ENCODE data around the gene CCNK.

CCNK gene

DNA sequence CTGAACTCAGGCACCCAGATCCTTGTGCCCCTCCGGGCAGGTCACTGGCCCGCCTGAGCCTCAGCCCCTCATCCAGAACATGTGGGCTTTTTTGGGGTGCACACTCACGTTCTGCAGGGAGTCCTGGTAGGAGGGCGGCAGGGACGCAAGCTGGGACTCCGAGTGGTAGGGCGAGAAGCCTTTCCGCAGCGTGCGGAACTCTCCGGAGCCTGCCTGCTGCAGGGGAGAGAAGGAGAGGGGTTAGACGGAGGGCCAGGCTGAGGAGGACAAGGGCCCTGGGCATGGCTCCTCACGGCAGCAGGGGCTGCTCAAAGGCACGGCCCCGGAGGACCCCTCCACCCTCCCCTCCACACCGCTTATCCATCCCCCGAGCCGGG, 40.8 kb downstream of the CCNK start:
- TF ChIP-seq EZH2 (IDR thresholded peaks at IDR 0.05) (no peak), FOXP2 (optimal IDR thresholded peaks at IDR 0.05; ENCODE audit: control extremely low read depth, extremely low read length, insufficient read depth) (no peak), POLR2AphosphoS5 (IDR thresholded peaks at IDR 0.05; ENCODE audit: borderline replicate concordance, low read depth, low read length) (no peak)
- Histone ChIP-seq H3K27ac (no peak overlapping the region), H3K36me3 (ENCODE audit: insufficient read depth, low read length) (no peaks in the 10 kb centered on the region), H3K9me3 (ENCODE audit: low read depth, low read length) (no peaks in the 10 kb centered on the region), H3K9ac (ENCODE audit: insufficient read length) (no peak overlapping the region), H3K4me3 (no peak overlapping the region)
- DNase-seq (ENCODE audit: low read depth, low spot score): no peak

- no peak for TF ChIP-seq FOXP2 (optimal IDR thresholded peaks at IDR 0.05; ENCODE audit: control extremely low read depth, extremely low read length, insufficient read depth)
- TF ChIP-seq POLR2AphosphoS5 (IDR thresholded peaks at IDR 0.05; ENCODE audit: borderline replicate concordance, low read depth, low read length): no peak
- TF ChIP-seq EZH2 (IDR thresholded peaks at IDR 0.05): no peak
- H3K36me3 ChIP-seq (ENCODE audit: insufficient read depth, low read length): no peaks in the 10 kb centered on the region
- H3K27ac ChIP-seq: no peak overlapping the region
- H3K9ac ChIP-seq (ENCODE audit: insufficient read length): no peak overlapping the region
- no peak overlapping the region for H3K4me3 ChIP-seq
- no peak for DNase-seq (ENCODE audit: low read depth, low spot score)
- H3K9me3 ChIP-seq (ENCODE audit: low read depth, low read length): no peaks in the 10 kb centered on the region
Observed at GRCh38 chr14:99522457-99522891, 41.3 kb downstream of the CCNK start.

GRCh38 chr14:99522934-99523703, 41.9 kb downstream of the CCNK start:
- no peak overlapping the region for H3K9ac ChIP-seq (ENCODE audit: insufficient read length)
- H3K36me3 ChIP-seq (ENCODE audit: insufficient read depth, low read length): no peaks in the 10 kb centered on the region
- no peaks in the 10 kb centered on the region for H3K9me3 ChIP-seq (ENCODE audit: low read depth, low read length)
- no peak for DNase-seq (ENCODE audit: low read depth, low spot score)
- TF ChIP-seq POLR2AphosphoS5 (IDR thresholded peaks at IDR 0.05; ENCODE audit: borderline replicate concordance, low read depth, low read length): no peak
- TF ChIP-seq EZH2 (IDR thresholded peaks at IDR 0.05): no peak
- no peak for TF ChIP-seq FOXP2 (optimal IDR thresholded peaks at IDR 0.05; ENCODE audit: control extremely low read depth, extremely low read length, insufficient read depth)
- H3K4me3 ChIP-seq: no peak overlapping the region
- H3K27ac ChIP-seq: no peak overlapping the region

GRCh38 chr14:99523704-99524055, 42.5 kb downstream of the CCNK start:
- Histone ChIP-seq H3K36me3 (ENCODE audit: insufficient read depth, low read length) (no peaks in the 10 kb centered on the region), H3K9me3 (ENCODE audit: low read depth, low read length) (no peaks in the 10 kb centered on the region), H3K9ac (ENCODE audit: insufficient read length) (no peak overlapping the region), H3K4me3 (no peak overlapping the region), H3K27ac (no peak overlapping the region)
- TF ChIP-seq EZH2 (IDR thresholded peaks at IDR 0.05) (no peak), FOXP2 (optimal IDR thresholded peaks at IDR 0.05; ENCODE audit: control extremely low read depth, extremely low read length, insufficient read depth) (no peak), POLR2AphosphoS5 (IDR thresholded peaks at IDR 0.05; ENCODE audit: borderline replicate concordance, low read depth, low read length) (no peak)
- no peak for DNase-seq (ENCODE audit: low read depth, low spot score)

DNA sequence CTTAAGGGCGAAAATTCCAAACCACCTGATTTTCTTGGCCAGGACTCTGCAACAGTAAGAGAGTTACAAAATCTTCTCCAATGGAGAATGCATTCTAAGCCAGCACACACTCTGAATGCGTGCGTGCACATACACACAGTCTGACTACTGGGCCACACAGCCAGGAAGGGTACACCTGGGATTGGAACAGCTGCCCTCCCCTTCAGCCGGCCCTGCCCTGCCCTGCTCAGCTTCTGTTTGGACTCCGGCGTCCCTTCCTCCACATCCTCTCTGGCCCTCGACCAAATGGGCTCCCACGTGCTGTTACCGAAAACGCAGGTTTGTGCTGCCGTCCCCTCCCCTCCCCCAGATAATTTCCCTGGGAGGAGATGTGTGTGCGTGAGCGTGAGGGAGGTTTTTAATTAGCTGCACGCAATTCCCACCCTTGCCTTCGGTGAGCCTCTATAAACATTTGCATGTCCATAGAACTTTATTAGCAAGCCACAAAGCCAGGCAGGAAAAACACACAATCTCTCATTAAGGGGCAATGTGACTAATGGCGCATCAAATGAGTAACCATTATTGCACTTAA, 43.0 kb downstream of the CCNK start:
- no peak for DNase-seq (ENCODE audit: low read depth, low spot score)
- Histone ChIP-seq H3K4me3 (no peak overlapping the region), H3K27ac (no peak overlapping the region), H3K9me3 (ENCODE audit: low read depth, low read length) (no peaks in the 10 kb centered on the region), H3K9ac (ENCODE audit: insufficient read length) (no peak overlapping the region), H3K36me3 (ENCODE audit: insufficient read depth, low read length) (no peaks in the 10 kb centered on the region)
- no peak for TF ChIP-seq FOXP2 (optimal IDR thresholded peaks at IDR 0.05; ENCODE audit: control extremely low read depth, extremely low read length, insufficient read depth)
- no peak for TF ChIP-seq POLR2AphosphoS5 (IDR thresholded peaks at IDR 0.05; ENCODE audit: borderline replicate concordance, low read depth, low read length)
- no peak for TF ChIP-seq EZH2 (IDR thresholded peaks at IDR 0.05)

DNA sequence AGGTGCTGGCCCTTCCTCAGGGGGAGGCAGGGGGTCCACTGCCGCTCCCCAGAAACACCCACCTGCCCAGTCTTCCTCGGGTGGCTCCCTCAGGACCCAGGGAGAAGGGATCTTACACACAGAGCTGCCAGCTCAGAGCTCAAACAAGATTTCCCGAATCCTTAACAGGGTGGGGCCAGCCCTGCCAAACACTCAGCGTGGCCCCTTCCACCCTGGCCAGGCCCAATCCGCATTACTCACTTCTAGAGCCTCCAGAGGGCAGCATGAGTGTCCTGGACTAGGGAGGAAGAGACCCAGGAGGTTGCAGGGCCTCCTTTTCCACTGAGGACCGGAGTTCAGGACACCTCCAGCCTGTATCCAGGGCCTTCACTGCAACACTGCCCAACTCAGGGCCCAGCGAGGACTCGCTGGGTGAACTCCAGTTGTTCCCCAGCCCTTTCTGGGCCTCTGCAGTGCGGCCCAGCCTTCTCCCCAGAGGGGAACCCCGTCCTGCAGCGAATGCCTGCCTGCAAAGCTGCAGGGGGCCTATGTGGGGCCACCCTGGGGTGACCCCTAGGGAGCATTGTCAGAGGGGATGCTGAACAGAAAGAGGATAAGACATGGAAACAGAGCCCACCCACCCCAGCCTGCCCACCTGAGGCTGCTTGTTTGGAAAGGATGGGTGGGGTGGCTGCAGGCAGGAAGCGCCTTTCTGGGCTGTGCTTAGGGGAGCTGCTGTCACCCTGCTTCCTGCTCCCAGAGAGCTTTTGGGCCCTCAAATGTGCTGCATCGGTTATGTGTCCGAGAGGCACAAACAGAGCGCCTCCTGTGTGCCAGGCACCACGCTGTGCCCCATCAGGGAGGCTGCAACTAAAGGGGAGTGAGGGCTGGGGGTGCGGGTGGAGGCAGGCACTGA, 43.8 kb downstream of the CCNK start:
- H3K27ac ChIP-seq: peak overlapping the region; percentile 46; the same call in 1 of the 2 replicates

GRCh38 chr14:99525699-99526080, 44.5 kb downstream of the CCNK start:
- TF ChIP-seq POLR2AphosphoS5 (IDR thresholded peaks at IDR 0.05; ENCODE audit: borderline replicate concordance, low read depth, low read length): no peak
- no peak for TF ChIP-seq FOXP2 (optimal IDR thresholded peaks at IDR 0.05; ENCODE audit: control extremely low read depth, extremely low read length, insufficient read depth)
- no peak for TF ChIP-seq EZH2 (IDR thresholded peaks at IDR 0.05)
- H3K27ac ChIP-seq: no peak overlapping the region
- no peaks in the 10 kb centered on the region for H3K36me3 ChIP-seq (ENCODE audit: insufficient read depth, low read length)
- no peaks in the 10 kb centered on the region for H3K9me3 ChIP-seq (ENCODE audit: low read depth, low read length)
- no peak for DNase-seq (ENCODE audit: low read depth, low spot score)
- no peak overlapping the region for H3K4me3 ChIP-seq
- no peak overlapping the region for H3K9ac ChIP-seq (ENCODE audit: insufficient read length)

More for the DNA sequence above, 43.8 kb downstream of the CCNK start:
- H3K9ac ChIP-seq (ENCODE audit: insufficient read length): no peak overlapping the region
- H3K36me3 ChIP-seq (ENCODE audit: insufficient read depth, low read length): no peaks in the 10 kb centered on the region
- TF ChIP-seq EZH2 (IDR thresholded peaks at IDR 0.05): no peak
- no peaks in the 10 kb centered on the region for H3K9me3 ChIP-seq (ENCODE audit: low read depth, low read length)
- no peak overlapping the region for H3K4me3 ChIP-seq
- DNase-seq (ENCODE audit: low read depth, low spot score): no peak

DNA sequence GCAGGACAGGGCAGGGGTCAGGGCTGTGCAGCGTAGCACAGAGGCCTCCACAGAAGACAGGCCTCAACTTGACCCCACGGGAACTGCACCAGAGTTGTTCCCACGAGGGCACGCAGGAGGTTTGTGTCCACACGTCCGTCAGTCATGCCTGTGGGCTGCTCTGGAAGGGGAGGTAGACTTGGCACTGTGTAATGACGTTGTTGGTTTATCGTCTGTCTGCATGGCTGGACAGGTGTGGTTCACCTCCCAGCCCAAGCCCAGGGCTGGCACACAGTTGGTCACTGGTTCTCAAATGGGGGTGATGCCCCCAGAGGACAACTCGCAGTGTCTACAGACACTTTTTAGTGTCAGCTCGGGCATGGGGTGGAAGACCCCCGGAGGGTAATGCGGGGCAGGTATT, 45.8 kb downstream of the CCNK start:
- no peak overlapping the region for H3K27ac ChIP-seq
- TF ChIP-seq EZH2 (IDR thresholded peaks at IDR 0.05) (no peak), FOXP2 (optimal IDR thresholded peaks at IDR 0.05; ENCODE audit: control extremely low read depth, extremely low read length, insufficient read depth) (no peak), POLR2AphosphoS5 (IDR thresholded peaks at IDR 0.05; ENCODE audit: borderline replicate concordance, low read depth, low read length) (no peak)
- H3K9me3 ChIP-seq (ENCODE audit: low read depth, low read length): no peaks in the 10 kb centered on the region
- H3K36me3 ChIP-seq (ENCODE audit: insufficient read depth, low read length): no peaks in the 10 kb centered on the region
- no peak overlapping the region for H3K4me3 ChIP-seq
- DNase-seq (ENCODE audit: low read depth, low spot score): no peak
- H3K9ac ChIP-seq (ENCODE audit: insufficient read length): no peak overlapping the region
